ENCODE measurements around the gene EXOC3.
A peak's percentile ranks its signal among the peaks of the same experiment; 100 is the strongest.

The EXOC3 gene

GRCh38 chr5:451587-452458, 8.8 kb downstream of the EXOC3 start:
- in situ Hi-C loops (cut with MboI; ENCODE audit: low pct_unique_long_range_greater_than_20kb, low sequenced_read_pairs), result no loop called here
- DNase-seq, result no peak

GRCh38 chr5:452978-453710, 10.2 kb downstream of the EXOC3 start:
- in situ Hi-C loops (cut with MboI; ENCODE audit: low pct_unique_long_range_greater_than_20kb, low sequenced_read_pairs), result no loop called here
- DNase-seq, result no peak

- in situ Hi-C loops (cut with MboI; ENCODE audit: low pct_unique_long_range_greater_than_20kb, low sequenced_read_pairs), result no loop called here
- DNase-seq, result no peak
Observed at GRCh38 chr5:453725-454481, 10.9 kb downstream of the EXOC3 start.

- in situ Hi-C loops (cut with MboI; ENCODE audit: low pct_unique_long_range_greater_than_20kb, low sequenced_read_pairs), result no loop called here
- DNase-seq, result no peak
Observed at GRCh38 chr5:454936-455335, 12.0 kb downstream of the EXOC3 start.

GRCh38 chr5:455806-456205, 12.8 kb downstream of the EXOC3 start:
- DNase-seq, result no peak
- in situ Hi-C loops (cut with MboI; ENCODE audit: low pct_unique_long_range_greater_than_20kb, low sequenced_read_pairs), result no loop called here

GRCh38 chr5:456351-457194, 13.6 kb downstream of the EXOC3 start:
- in situ Hi-C loops (cut with MboI; ENCODE audit: low pct_unique_long_range_greater_than_20kb, low sequenced_read_pairs), result no loop called here
- no peak for DNase-seq

GRCh38 chr5:457195-457961, 14.4 kb downstream of the EXOC3 start:
- in situ Hi-C loops (cut with MboI; ENCODE audit: low pct_unique_long_range_greater_than_20kb, low sequenced_read_pairs), result no loop called here
- DNase-seq, result no peak

GRCh38 chr5:458547-459353, 15.8 kb downstream of the EXOC3 start:
- DNase-seq, result no peak
- in situ Hi-C loops (cut with MboI; ENCODE audit: low pct_unique_long_range_greater_than_20kb, low sequenced_read_pairs), result no loop called here

- DNase-seq, result no peak
- in situ Hi-C loops (cut with MboI; ENCODE audit: low pct_unique_long_range_greater_than_20kb, low sequenced_read_pairs), result no loop called here
Observed at GRCh38 chr5:459562-460272, 16.7 kb downstream of the EXOC3 start.

- DNase-seq, result no peak
- in situ Hi-C loops (cut with MboI; ENCODE audit: low pct_unique_long_range_greater_than_20kb, low sequenced_read_pairs), result no loop called here
Observed at GRCh38 chr5:460273-460625, 17.3 kb downstream of the EXOC3 start.

- DNase-seq, result no peak
- in situ Hi-C loops (cut with MboI; ENCODE audit: low pct_unique_long_range_greater_than_20kb, low sequenced_read_pairs), result no loop called here
Observed at GRCh38 chr5:462051-462481, 19.1 kb downstream of the EXOC3 start.

GRCh38 chr5:463301-463700, 20.3 kb downstream of the EXOC3 start:
- in situ Hi-C loops (cut with MboI; ENCODE audit: low pct_unique_long_range_greater_than_20kb, low sequenced_read_pairs), result no loop called here
- DNase-seq, result no peak

- DNase-seq, result peak; percentile 54
- in situ Hi-C loops (cut with MboI; ENCODE audit: low pct_unique_long_range_greater_than_20kb, low sequenced_read_pairs), result no loop called here
Observed at GRCh38 chr5:463952-464351, 21.0 kb downstream of the EXOC3 start.

GRCh38 chr5:464446-464842, 21.5 kb downstream of the EXOC3 start:
- peak; percentile 45 for DNase-seq
- in situ Hi-C loops (cut with MboI; ENCODE audit: low pct_unique_long_range_greater_than_20kb, low sequenced_read_pairs), result no loop called here

- no peak for DNase-seq
- in situ Hi-C loops (cut with MboI; ENCODE audit: low pct_unique_long_range_greater_than_20kb, low sequenced_read_pairs), result no loop called here
Observed at GRCh38 chr5:464843-465590, 22.0 kb downstream of the EXOC3 start.

GRCh38 chr5:465591-466403, 22.8 kb downstream of the EXOC3 start:
- no peak for DNase-seq
- in situ Hi-C loops (cut with MboI; ENCODE audit: low pct_unique_long_range_greater_than_20kb, low sequenced_read_pairs), result no loop called here

All from KBM-7 (cell line).